Right cardiac atrium (tissue), 5 donors: ENCODE data around the gene SYT1. TPM values are rescaled to one million over a fixed set of nuclear protein-coding genes. Genes with fewer than 3 reads are reported as not detected.
"Not testable (repeated sequence)": the region's sequence is repeated elsewhere in the genome, so short reads cannot be mapped to it uniquely, and the experiment has no call there.

Experiments used
- ATAC-seq, 2 donors: fragments of 200-7000 bp; cut with Tn5 transposase; one replicate each; pipeline versions ENCODE4 v1.8.0 to v1.9.1; 2020; ENCODE audit warnings: moderate library complexity in 2 of 2, mild to moderate bottlenecking in 1 of 2
- DNase-seq, 3 donors: peaks; one replicate each; pipeline ENCODE4 v3.0.0-alpha.2; 2020
- H3K27ac ChIP-seq: one replicate; pipeline ENCODE4 v1.5.1; 2013; ENCODE audit warnings: mild to moderate bottlenecking, low read length, control low read depth, moderate library complexity
- H3K27me3 ChIP-seq: one replicate; pipeline ENCODE4 v1.6.1; 2013; ENCODE audit not compliant: control insufficient read depth, insufficient read depth
- H3K4me1 ChIP-seq: one replicate; pipeline ENCODE4 v1.6.1; 2013; ENCODE audit warnings: low read length; ENCODE audit not compliant: control insufficient read depth, insufficient read depth
- H3K4me3 ChIP-seq: one replicate; pipeline ENCODE4 v1.5.1; 2013; ENCODE audit warnings: low read length, control low read depth
- H3K9me3 ChIP-seq: one replicate; pipeline ENCODE4 v1.6.1; 2013; ENCODE audit warnings: low read length; ENCODE audit not compliant: control insufficient read depth
- WGBS: extraction: QIAGEN DNeasy Blood & Tissue Kit; methylation state at CpG from one replicate; pipeline ENCODE4 v1.1.7; 2013; 5-methylcytosine and 5-hydroxymethylcytosine counted together
- intact Hi-C, 4 donors: fragments of 100-400 bp; cut with DNase I; formaldehyde crosslinking; loops; one replicate each; pipeline versions ENCODE4 v1.11.0 to v1.14.0; 2022 to 2023
- polyA plus RNA-seq: library from polyadenylated mRNA; stranded (reverse); fragments of 200-250 nt; gene quantifications from one replicate; pipeline ENCODE4 v1.2.3, GENCODE V29; 2013
- total RNA-seq, 4 donors: library from RNA; stranded (reverse); fragmentation: NEBNext Ultra II Directional; extraction: Animal tissue kit (Norgen Biotek cat#: 25700); gene quantifications; one replicate each; pipeline ENCODE4 v1.2.1, GENCODE V29; 2021
- donor health status: healthy with polysubstance abuse.
- donor health status: DM: no; HTN: yes; CAD: no.
- donor health status: DM: no; HTN: no; CAD: no.
- donor health status: DM: no; HTN: yes; CAD: no; lungs with severe emphysema.
- donor health status: DM: yes; HTN: yes; CAD: no.

Gene SYT1
- total and polyA plus RNA-seq, 5 donors: 0.20 to 0.53 (median 0.27) TPM; not detected in 1

- DNase-seq: no peak
- no peaks in the 10 kb centered on the region for H3K4me1 ChIP-seq
- intact Hi-C loops: loop anchor here in 1 of 4 donors (10.0 kb wide), 1 partner anchor 314 kb away; no protein-coding TSS in a partner anchor
- ATAC-seq: no peak
- H3K27ac ChIP-seq: no peak overlapping the region
- no peaks in the 10 kb centered on the region for H3K9me3 ChIP-seq
- no peaks in the 10 kb centered on the region for H3K27me3 ChIP-seq
- no peak overlapping the region for H3K4me3 ChIP-seq
- 90% methylated on average over 1 of the region's 1 CpG for WGBS
Observed at GRCh38 chr12:79421236-79421740, 556.7 kb downstream of the SYT1 start.

GRCh38 chr12:79422060-79422812 lies 557.7 kb downstream of the SYT1 start:
- Histone ChIP-seq H3K4me1 (no peaks in the 10 kb centered on the region), H3K27me3 (no peaks in the 10 kb centered on the region), H3K9me3 (no peaks in the 10 kb centered on the region), H3K4me3 (no peak overlapping the region), H3K27ac (no peak overlapping the region)
- intact Hi-C loops: loop anchor here in 1 of 4 donors (10.0 kb wide), 1 partner anchor 313 kb away; no protein-coding TSS in a partner anchor
- ATAC-seq: no peak
- no peak for DNase-seq
- WGBS: 88% methylated on average over 3 of the region's 3 CpGs

DNA sequence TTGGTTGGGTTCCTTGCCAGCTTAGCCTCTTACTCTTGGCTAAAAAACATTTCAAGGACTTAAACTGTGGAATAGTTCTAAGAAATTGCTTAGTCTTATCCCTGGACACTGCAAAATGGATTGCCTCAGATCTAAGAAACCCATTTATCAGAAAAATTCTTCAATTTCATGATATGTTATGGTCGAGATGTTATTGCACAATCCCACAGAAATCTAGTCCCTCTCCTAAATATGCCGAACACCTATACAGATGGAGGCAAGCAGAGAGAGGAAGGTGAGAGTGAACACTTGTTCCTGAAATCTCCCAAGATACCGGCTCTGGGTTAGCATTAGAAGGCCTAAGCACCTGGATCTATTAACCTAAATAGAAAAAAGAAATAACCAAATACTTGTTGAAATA lies 559.0 kb downstream of the SYT1 start:
- Histone ChIP-seq H3K4me1 (peaks cover 2% of the 10 kb centered on the region), H3K4me3 (no peak overlapping the region), H3K27me3 (no peaks in the 10 kb centered on the region), H3K9me3 (no peaks in the 10 kb centered on the region), H3K27ac (no peak overlapping the region)
- WGBS: 96% methylated on average over 3 of the region's 3 CpGs
- intact Hi-C loops: loop anchor here in 1 of 4 donors (10.0 kb wide), 1 partner anchor 311 kb away; no protein-coding TSS in a partner anchor
- DNase-seq (no peak), ATAC-seq (no peak)

DNA sequence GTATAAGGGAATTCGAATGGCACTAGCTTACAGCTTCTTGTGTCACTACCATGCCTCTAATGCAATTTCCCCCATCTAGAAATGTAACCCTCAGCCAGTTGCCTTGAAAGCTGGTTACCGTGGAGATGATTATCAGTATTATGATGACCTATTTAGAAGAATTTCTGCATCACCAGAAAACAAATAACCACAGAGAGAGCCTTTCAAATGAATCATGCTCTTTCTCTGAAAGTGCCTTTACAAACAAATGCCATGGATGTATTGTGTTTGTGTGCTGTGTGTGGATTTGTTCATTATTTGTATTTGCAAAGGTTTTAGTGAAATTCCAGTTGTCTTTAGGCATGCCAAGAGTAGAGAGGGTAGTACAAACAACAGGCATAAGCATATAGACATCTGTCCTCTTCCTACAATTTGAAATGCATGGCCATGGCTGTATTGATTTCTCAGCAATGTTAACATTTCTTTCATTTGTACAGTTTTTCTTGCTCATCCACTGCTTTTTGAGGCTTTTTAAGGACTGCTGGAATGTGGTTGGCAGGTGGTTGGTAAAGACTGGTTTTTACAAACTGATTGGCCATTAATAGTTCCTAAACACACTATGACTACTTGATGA lies 559.6 kb downstream of the SYT1 start:
- no peaks in the 10 kb centered on the region for H3K27me3 ChIP-seq
- no peaks in the 10 kb centered on the region for H3K9me3 ChIP-seq
- no peak overlapping the region for H3K4me3 ChIP-seq
- ATAC-seq (no peak), DNase-seq (no peak)
- intact Hi-C loops: loop anchor here in 1 of 4 donors (10.0 kb wide), 1 partner anchor 311 kb away; no protein-coding TSS in a partner anchor
- H3K4me1 ChIP-seq: peaks cover 2% of the 10 kb centered on the region
- 70% methylated on average over 2 of the region's 2 CpGs for WGBS
- H3K27ac ChIP-seq: no peak overlapping the region

DNA sequence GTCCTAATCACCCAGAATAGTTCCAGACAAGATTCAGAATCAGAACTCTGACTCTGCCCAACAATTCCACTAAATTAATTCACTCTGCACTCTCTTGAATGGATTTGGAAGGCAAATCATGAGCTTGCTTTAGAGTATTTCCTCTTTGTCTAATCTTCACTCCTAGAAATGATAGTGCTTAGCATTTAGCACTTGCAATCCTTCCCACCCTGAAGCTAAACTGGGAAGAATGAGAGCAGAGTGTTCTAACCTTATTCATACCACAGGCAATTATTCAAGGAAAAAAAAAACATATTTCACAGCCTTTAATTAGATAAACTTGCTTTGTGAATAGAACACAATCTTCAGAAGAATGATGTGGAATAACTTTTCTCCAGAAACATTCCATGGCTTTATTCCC lies 561.5 kb downstream of the SYT1 start:
- H3K27ac ChIP-seq: no peak overlapping the region
- peak in 1 of 2 donors; percentile 80 for ATAC-seq
- intact Hi-C loops: loop anchor here in 1 of 4 donors (10.0 kb wide), 1 partner anchor 309 kb away; no protein-coding TSS in a partner anchor

DNA sequence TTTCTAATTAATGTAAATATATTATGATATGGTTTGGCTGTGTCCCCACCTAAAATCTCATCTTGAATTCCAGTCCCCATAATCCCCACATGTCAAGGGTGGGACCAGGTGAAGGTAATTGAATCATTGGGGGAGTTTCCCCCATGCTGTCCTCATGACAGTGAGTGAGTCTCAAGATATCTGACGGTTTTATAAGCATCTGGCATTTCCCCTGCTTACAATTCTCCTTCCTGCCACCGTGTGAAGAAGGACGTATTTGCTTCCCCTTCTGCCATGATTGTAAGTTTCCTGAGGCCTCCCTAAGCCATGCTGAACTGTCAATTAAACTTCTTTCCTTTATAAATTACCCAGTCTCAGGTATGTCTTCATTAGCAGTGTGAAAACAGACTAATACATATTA lies 562.2 kb downstream of the SYT1 start:
- not testable (repeated sequence) for H3K4me3 ChIP-seq, DNase-seq, H3K27ac ChIP-seq, ATAC-seq, H3K27me3 ChIP-seq, H3K9me3 ChIP-seq, H3K4me1 ChIP-seq
- WGBS: 39% methylated on average over 3 of the region's 3 CpGs
- intact Hi-C loops: loop anchor here in 1 of 4 donors (10.0 kb wide), 1 partner anchor 308 kb away; no protein-coding TSS in a partner anchor

More for the DNA sequence above, 561.5 kb downstream of the SYT1 start:
- Histone ChIP-seq H3K27me3 (no peaks in the 10 kb centered on the region), H3K4me3 (no peak overlapping the region), H3K4me1 (peaks cover 2% of the 10 kb centered on the region), H3K9me3 (no peaks in the 10 kb centered on the region)
- no peak for DNase-seq

DNA sequence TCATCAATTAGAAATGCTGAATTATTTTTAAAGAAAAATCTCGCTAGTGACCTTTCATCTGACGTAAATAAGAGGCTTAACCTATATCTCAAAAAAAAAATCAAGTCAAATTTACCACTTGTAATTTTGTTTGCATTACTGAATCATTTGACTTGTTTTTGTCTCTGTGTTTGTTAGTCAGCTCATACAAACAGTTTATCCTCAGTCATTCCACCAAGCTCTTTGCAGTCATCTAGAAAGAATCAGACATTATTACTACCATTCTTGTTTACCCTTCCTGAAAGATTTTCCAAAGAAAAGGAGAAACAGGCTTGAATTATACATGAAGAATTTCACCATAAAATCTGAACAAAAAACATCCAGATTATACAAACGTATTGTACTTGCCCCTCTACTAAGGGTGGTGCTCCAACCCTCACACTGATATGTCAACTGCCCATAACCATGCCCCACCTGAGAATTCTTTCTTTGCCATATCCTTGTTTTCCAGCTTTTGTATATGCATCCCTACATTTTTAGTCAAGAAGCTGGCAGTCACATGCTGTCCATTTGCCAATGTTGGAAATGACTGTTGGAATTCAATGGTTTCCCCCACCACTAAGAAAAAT lies 569.0 kb downstream of the SYT1 start:
- ATAC-seq (no peak), DNase-seq (no peak)
- H3K27ac ChIP-seq: no peak overlapping the region
- H3K9me3 ChIP-seq: no peaks in the 10 kb centered on the region
- intact Hi-C loops: no loop called here
- no peak overlapping the region for H3K4me3 ChIP-seq
- WGBS: 86% methylated on average over 3 of the region's 3 CpGs
- no peaks in the 10 kb centered on the region for H3K4me1 ChIP-seq
- H3K27me3 ChIP-seq: no peaks in the 10 kb centered on the region

- Histone ChIP-seq H3K9me3 (no peaks in the 10 kb centered on the region), H3K4me1 (no peaks in the 10 kb centered on the region), H3K4me3 (no peak overlapping the region), H3K27ac (no peak overlapping the region), H3K27me3 (no peaks in the 10 kb centered on the region)
- 94% methylated on average over 1 of the region's 1 CpG for WGBS
- intact Hi-C loops: no loop called here
- DNase-seq (no peak), ATAC-seq (no peak)
Observed at GRCh38 chr12:79434561-79434960, 570.0 kb downstream of the SYT1 start.

DNA sequence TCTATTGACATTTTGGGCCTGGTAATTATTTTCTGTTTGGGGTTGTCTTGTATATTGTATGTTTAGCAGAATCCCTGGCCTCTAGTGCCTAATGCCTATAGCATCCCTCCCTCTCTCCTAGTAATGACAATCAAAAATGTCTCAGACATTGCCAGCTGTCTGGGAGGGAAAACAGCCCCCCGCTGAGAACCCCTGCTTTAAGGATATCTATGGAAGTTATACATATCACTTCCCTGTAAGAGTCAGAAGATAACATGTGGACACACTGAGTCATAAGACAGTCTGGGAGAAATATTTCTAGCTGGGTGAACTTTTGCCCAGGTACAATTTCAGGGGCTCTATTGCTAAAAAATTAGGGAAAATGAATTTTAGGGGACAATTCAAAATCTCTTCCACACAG lies 571.2 kb downstream of the SYT1 start:
- Histone ChIP-seq H3K4me1 (no peaks in the 10 kb centered on the region), H3K9me3 (no peaks in the 10 kb centered on the region), H3K27ac (no peak overlapping the region), H3K27me3 (no peaks in the 10 kb centered on the region), H3K4me3 (no peak overlapping the region)
- no peak for ATAC-seq
- WGBS: 87% methylated on average over 1 of the region's 1 CpG
- no peak for DNase-seq
- intact Hi-C loops: no loop called here

GRCh38 chr12:79438480-79439174 lies 574.1 kb downstream of the SYT1 start:
- DNase-seq (no peak), ATAC-seq (no peak)
- intact Hi-C loops: no loop called here
- 85% methylated on average over 3 of the region's 3 CpGs for whole genome bisulfite sequencing
- no peaks in the 10 kb centered on the region for H3K9me3 ChIP-seq
- no peak overlapping the region for H3K27ac ChIP-seq
- H3K4me3 ChIP-seq: no peak overlapping the region
- H3K27me3 ChIP-seq: no peaks in the 10 kb centered on the region
- no peaks in the 10 kb centered on the region for H3K4me1 ChIP-seq
